HG03460 (cell line): ENCODE results near the gene VPS36.
"Not testable (repeated sequence)": the region's sequence is repeated elsewhere in the genome, so short reads cannot be mapped to it uniquely, and the experiment has no call there.

Experiments
- ATAC-seq: cut with Tn5 transposase; IDR thresholded peaks from one replicate; pipeline ENCODE4 v1.9.1; 2021; ENCODE audit not compliant: unreplicated experiment

The VPS36 gene

GRCh38 chr13:52378312-52378711 lies 72.1 kb downstream of the VPS36 start:
- ATAC-seq, result no peak

- no peak for ATAC-seq
These were observed 72.5 kb downstream of the VPS36 start for GRCh38 chr13:52377898-52378297.

GRCh38 chr13:52374873-52375411 lies 75.5 kb downstream of the VPS36 start:
- ATAC-seq, result no peak

- ATAC-seq, result no peak
These were observed 76.0 kb downstream of the VPS36 start for GRCh38 chr13:52374389-52374788.

- not testable (repeated sequence) for ATAC-seq
These were observed 77.2 kb downstream of the VPS36 start for GRCh38 chr13:52373277-52373676.

GRCh38 chr13:52371736-52372247 lies 78.6 kb downstream of the VPS36 start:
- ATAC-seq, result no peak

GRCh38 chr13:52366291-52366690 lies 84.1 kb downstream of the VPS36 start:
- ATAC-seq, result no peak
